Activated CD8-positive, alpha-beta memory T cell treated with anti-CD3 and anti-CD28 coated beads for 1 hour (primary cell): Measurements from ENCODE around the gene RIC1.
"Not testable (repeated sequence)": the region's sequence is repeated elsewhere in the genome, so short reads cannot be mapped to it uniquely, and the experiment has no call there.

ENCODE experiments used
- DNase-seq, 2 donors: peaks; one replicate each; pipeline ENCODE4 v3.0.0-alpha.2; 2020; ENCODE audit warnings: low read depth in 1 of 2; ENCODE audit errors: extremely low read depth in 1 of 2

RIC1 gene

GRCh38 chr9:5720151-5720550 lies 91.2 kb downstream of the RIC1 start:
- no peak for DNase-seq

- DNase-seq = no peak
Observed at GRCh38 chr9:5721279-5722087, 92.6 kb downstream of the RIC1 start.

GRCh38 chr9:5722679-5723078 lies 93.8 kb downstream of the RIC1 start:
- not testable (repeated sequence) for DNase-seq

- DNase-seq = no peak
Observed at GRCh38 chr9:5735072-5735471, 106.2 kb downstream of the RIC1 start.

- DNase-seq = no peak
Observed at GRCh38 chr9:5736563-5737346, 107.8 kb downstream of the RIC1 start.

- no peak for DNase-seq
Observed at GRCh38 chr9:5743109-5743508, 114.2 kb downstream of the RIC1 start.

- DNase-seq = no peak
Observed at GRCh38 chr9:5748438-5748837, 119.5 kb downstream of the RIC1 start.

GRCh38 chr9:5749306-5749705 lies 120.4 kb downstream of the RIC1 start:
- DNase-seq = no peak

- no peak for DNase-seq
Observed at GRCh38 chr9:5750569-5750968, 121.7 kb downstream of the RIC1 start.

- no peak for DNase-seq
Observed at GRCh38 chr9:5756633-5757032, 127.7 kb downstream of the RIC1 start.

GRCh38 chr9:5760338-5760737 lies 131.4 kb downstream of the RIC1 start:
- no peak for DNase-seq

- DNase-seq = no peak
Observed at GRCh38 chr9:5762421-5762820, 133.5 kb downstream of the RIC1 start.

GRCh38 chr9:5764130-5764868 lies 135.4 kb downstream of the RIC1 start:
- no peak for DNase-seq

- DNase-seq = no peak
Observed at GRCh38 chr9:5767968-5768932, 139.3 kb downstream of the RIC1 start.

- DNase-seq = no peak
Observed at GRCh38 chr9:5773324-5773999, 144.6 kb downstream of the RIC1 start.

- no peak for DNase-seq
Observed at GRCh38 chr9:5778805-5779204, 149.9 kb downstream of the RIC1 start.

GRCh38 chr9:5779705-5780218 lies 150.9 kb downstream of the RIC1 start:
- DNase-seq = not testable (repeated sequence)

GRCh38 chr9:5783420-5783819 lies 154.5 kb downstream of the RIC1 start:
- DNase-seq = not testable (repeated sequence)

GRCh38 chr9:5783982-5784381 lies 155.1 kb downstream of the RIC1 start:
- DNase-seq = no peak
